ENCODE measurements around the gene LTBP4.
"Not testable (repeated sequence)": the region's sequence is repeated elsewhere in the genome, so short reads cannot be mapped to it uniquely, and the experiment has no call there.

Gene LTBP4

GRCh38 chr19:40642757-40643305 is 41.7 kb downstream of the LTBP4 start:
- DNase-seq (ENCODE audit: low read depth): peak; percentile 68
- TF ChIP-seq CTCF (conservative IDR thresholded peaks at IDR 0.05; ENCODE audit: control insufficient read depth, insufficient read depth, low read depth, low read length): no peak
- H3K4me3 ChIP-seq (ENCODE audit: control insufficient read depth, low read depth, low read length): no peak overlapping the region

GRCh38 chr19:40646743-40647254 is 45.6 kb downstream of the LTBP4 start:
- DNase-seq (ENCODE audit: low read depth): no peak
- TF ChIP-seq CTCF (conservative IDR thresholded peaks at IDR 0.05; ENCODE audit: control insufficient read depth, insufficient read depth, low read depth, low read length): no peak
- H3K4me3 ChIP-seq (ENCODE audit: control insufficient read depth, low read depth, low read length): peak overlapping the region; percentile 27

- peak; percentile 51 for DNase-seq (ENCODE audit: low read depth)
- H3K4me3 ChIP-seq (ENCODE audit: control insufficient read depth, low read depth, low read length): not testable (repeated sequence)
Measured at GRCh38 chr19:40649903-40650675, 48.9 kb downstream of the LTBP4 start.

- DNase-seq (ENCODE audit: low read depth): peak; percentile 95
- H3K4me3 ChIP-seq (ENCODE audit: control insufficient read depth, low read depth, low read length): no peak overlapping the region
- TF ChIP-seq CTCF (conservative IDR thresholded peaks at IDR 0.05; ENCODE audit: control insufficient read depth, insufficient read depth, low read depth, low read length): no peak
Measured at GRCh38 chr19:40650749-40651305, 49.7 kb downstream of the LTBP4 start.

GRCh38 chr19:40652303-40652702 is 51.1 kb downstream of the LTBP4 start:
- DNase-seq (ENCODE audit: low read depth); H3K4me3 ChIP-seq (ENCODE audit: control insufficient read depth, low read depth, low read length): not testable (repeated sequence)

GRCh38 chr19:40655684-40656083 is 54.5 kb downstream of the LTBP4 start:
- not testable (repeated sequence) for H3K4me3 ChIP-seq (ENCODE audit: control insufficient read depth, low read depth, low read length); DNase-seq (ENCODE audit: low read depth)

- no peak overlapping the region for H3K4me3 ChIP-seq (ENCODE audit: control insufficient read depth, low read depth, low read length)
- DNase-seq (ENCODE audit: low read depth): no peak
- no peak for TF ChIP-seq CTCF (conservative IDR thresholded peaks at IDR 0.05; ENCODE audit: control insufficient read depth, insufficient read depth, low read depth, low read length)
Measured at GRCh38 chr19:40658031-40658430, 56.9 kb downstream of the LTBP4 start.

- no peak for TF ChIP-seq CTCF (conservative IDR thresholded peaks at IDR 0.05; ENCODE audit: control insufficient read depth, insufficient read depth, low read depth, low read length)
- no peak for DNase-seq (ENCODE audit: low read depth)
- no peak overlapping the region for H3K4me3 ChIP-seq (ENCODE audit: control insufficient read depth, low read depth, low read length)
Measured at GRCh38 chr19:40659116-40659515, 57.9 kb downstream of the LTBP4 start.
